A549 treated with RU486 at 1 μM for 4 hours (cell line): ENCODE results near the gene TLDC2. TPM values are rescaled to one million over a fixed set of nuclear protein-coding genes. Genes with fewer than 3 reads are reported as not detected.

Experiments
- total RNA-seq: library from RNA; stranded (reverse); fragments of 200-300 nt; extraction: Qiagen RNA extraction; gene quantifications from 5 replicates; pipeline ENCODE4 v1.2.3, GENCODE V29; 2022; ENCODE audit warnings: low read depth

The TLDC2 gene
- total RNA-seq: not detected in 5 replicates

DNA sequence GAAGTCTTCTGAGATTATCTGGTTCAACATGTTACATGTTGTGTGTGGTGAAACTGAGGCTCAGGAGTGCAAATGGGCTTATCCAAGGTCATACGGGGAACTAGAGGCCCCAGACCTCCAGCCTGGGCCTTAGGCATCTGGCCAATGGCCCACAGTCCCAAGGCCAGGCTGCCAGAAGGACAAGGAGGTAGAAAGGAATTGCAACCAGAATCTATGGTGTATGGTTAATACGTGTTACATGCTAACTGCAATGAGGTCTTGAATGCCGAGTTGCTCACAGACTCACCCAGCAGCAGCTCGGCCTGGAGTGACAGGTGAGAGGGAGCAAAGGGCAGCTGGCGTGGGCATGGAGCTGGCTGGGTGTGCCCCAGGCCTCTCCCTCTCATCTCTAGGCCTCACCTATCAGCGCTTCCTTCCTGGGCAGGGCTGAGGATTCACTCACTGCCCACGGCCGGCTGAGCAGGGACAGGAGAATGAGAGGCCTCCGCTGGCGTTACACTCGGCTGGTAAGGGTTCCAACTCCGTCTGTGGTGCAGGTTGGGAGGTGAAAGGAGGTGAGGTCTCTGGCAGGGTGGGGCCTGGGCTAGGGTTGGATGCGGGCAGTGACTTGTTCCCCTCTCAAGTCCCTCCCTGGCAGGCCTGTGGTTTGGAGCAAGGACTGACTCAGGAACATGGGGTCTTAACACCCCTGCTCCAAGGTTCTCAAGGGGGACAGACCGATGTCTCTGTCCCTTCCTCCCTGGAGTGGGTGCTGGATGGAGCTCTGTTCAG, at the start of gene TLDC2:
TLDC2 (plus strand) TSS at position 437 of the 771 bp plus-strand sequence; CDS start at position 474, 37 bp downstream.

Other genes with a start within 250 kb of the TLDC2 start
- gene SLA2, start 229.9 kb upstream of the TLDC2 start, total RNA-seq: not detected in 5 replicates
- 21.4 to 22.9 TPM (median 22.0 TPM) in 5 replicates for gene NDRG3, start 130.0 kb upstream of the TLDC2 start, total RNA-seq
- gene DSN1, start 102.4 kb upstream of the TLDC2 start, total RNA-seq: 19.2 to 28.1 TPM (median 25.2 TPM) in 5 replicates
- gene SAMHD1, start 75.6 kb downstream of the TLDC2 start, total RNA-seq: 6.4 to 8.3 TPM (median 6.7 TPM) in 5 replicates
- gene RBL1, start 219.9 kb downstream of the TLDC2 start, total RNA-seq: 6.2 to 13.0 TPM (median 9.8 TPM) in 5 replicates